OCI-LY7 (cell line): ENCODE results near the gene SLC25A23. TPM values are rescaled to one million over a fixed set of nuclear protein-coding genes. Genes with fewer than 3 reads are reported as not detected.

Source experiments
- BruUV-seq: library from RNA; stranded (reverse); fragments of 400-500 nt; replicated peaks from 2 replicates; lab custom pipeline; 2021; lab: Mats Ljungman, UMichigan
- CTCF ChIA-PET: fragments of 300-600 bp; sonication (Branson Sonifier 250); formaldehyde crosslinking; loops from one replicate; lab custom pipeline; 2022; ENCODE audit warnings: antibody characterized with exemption; ENCODE audit not compliant: unreplicated experiment; lab: Charles Lee
- POLR2A ChIA-PET: fragments of 300-600 bp; sonication (Branson Sonifier 250); formaldehyde crosslinking; loops from one replicate; lab custom pipeline; 2022; ENCODE audit warnings: antibody characterized with exemption; lab: Charles Lee
- DNase-seq: peaks from one replicate; pipeline ENCODE4 v3.0.0-alpha.2; 2015; ENCODE audit warnings: low spot score
- H2AFZ ChIP-seq: fragments of 200-600 bp; sonication (generic), shearing (Covaris generic); 2 replicates; pipeline ENCODE4 v1.6.1; 2014; ENCODE audit warnings: mild to moderate bottlenecking, antibody characterized with exemption, low read length, moderate library complexity
- H3K27ac ChIP-seq: fragments of 200-600 bp; sonication (generic); 2 replicates; pipeline ENCODE4 v1.5.1; 2014; ENCODE audit warnings: mixed run types, low read depth, mild to moderate bottlenecking, moderate library complexity, low read length, inconsistent platforms; ENCODE audit not compliant: poor library complexity, severe bottlenecking
- H3K36me3 ChIP-seq: fragments of 200-600 bp; sonication (generic); 2 replicates; pipeline ENCODE4 v1.6.1; 2014; ENCODE audit warnings: mild to moderate bottlenecking, antibody characterized with exemption, low read length, moderate library complexity, mixed read lengths; ENCODE audit not compliant: insufficient read depth
- H3K4me1 ChIP-seq: fragments of 200-600 bp; sonication (generic); 2 replicates; pipeline ENCODE4 v1.5.1; 2014; ENCODE audit warnings: mild to moderate bottlenecking, low read length; ENCODE audit not compliant: insufficient read depth, poor library complexity, severe bottlenecking
- H3K4me2 ChIP-seq: fragments of 200-600 bp; sonication (generic); 2 replicates; pipeline ENCODE4 v1.6.1; 2014; ENCODE audit warnings: mild to moderate bottlenecking, low read length
- H3K4me3 ChIP-seq: fragments of 200-600 bp; sonication (generic); 2 replicates; pipeline ENCODE4 v1.5.1; 2014; ENCODE audit warnings: mild to moderate bottlenecking, low read depth, low read length; ENCODE audit not compliant: poor library complexity, severe bottlenecking
- H3K79me2 ChIP-seq: fragments of 200-600 bp; sonication (generic); 2 replicates; pipeline ENCODE4 v1.6.1; 2016; ENCODE audit warnings: low read depth, mild to moderate bottlenecking, low read length, moderate library complexity, mixed read lengths; ENCODE audit not compliant: insufficient read depth
- H3K9me2 ChIP-seq: fragments of 200-600 bp; sonication (generic); 2 replicates; pipeline ENCODE4 v1.6.1; 2016; ENCODE audit warnings: mild to moderate bottlenecking, low read length, mixed read lengths; ENCODE audit not compliant: insufficient read depth
- H3K9me3 ChIP-seq: fragments of 200-600 bp; sonication (generic); 2 replicates; pipeline ENCODE4 v1.6.1; 2014; ENCODE audit warnings: mild to moderate bottlenecking, mixed run types, low read length, mixed read lengths
- H4K20me1 ChIP-seq: fragments of 200-600 bp; sonication (generic); 2 replicates; pipeline ENCODE4 v1.6.1; 2014; ENCODE audit warnings: mild to moderate bottlenecking, antibody characterized with exemption, low read length, moderate library complexity, mixed read lengths; ENCODE audit not compliant: insufficient read depth
- EZH2phosphoT487 ChIP-seq: fragments of 200-600 bp; sonication (generic); IDR thresholded peaks from 2 replicates; pipeline ENCODE4 v1.6.1; 2018; ENCODE audit warnings: low read depth, borderline replicate concordance, mild to moderate bottlenecking, mixed run types, antibody characterized with exemption, low read length, moderate library complexity, mixed read lengths
- intact Hi-C: fragments of 100-400 bp; cut with micrococcal nuclease; formaldehyde crosslinking; loops from one replicate; pipeline ENCODE4 v1.10.0; 2022; ENCODE audit not compliant: unreplicated experiment
- total RNA-seq, 2 experiments: library from RNA; depleted of rRNA in 1 of 2; stranded (reverse); fragments of >200 nt in 1 of 2; shearing (Covaris generic) in 1 of 2; gene quantifications; 2 replicates each; pipeline ENCODE4 v1.2.3, GENCODE V29; 2014 to 2022
- TF ChIP-seq, protein P1 (sequence below): fragments of 200-600 bp; sonication (generic); conservative IDR thresholded peaks from 2 replicates; pipeline ENCODE4 v1.5.1; 2014; ENCODE audit warnings: mild to moderate bottlenecking, antibody characterized with exemption, low read length, moderate library complexity, mixed read lengths

The SLC25A23 gene
- total RNA-seq, 2 experiments from 2014 or later, result 50.9 to 65.7 TPM

DNA sequence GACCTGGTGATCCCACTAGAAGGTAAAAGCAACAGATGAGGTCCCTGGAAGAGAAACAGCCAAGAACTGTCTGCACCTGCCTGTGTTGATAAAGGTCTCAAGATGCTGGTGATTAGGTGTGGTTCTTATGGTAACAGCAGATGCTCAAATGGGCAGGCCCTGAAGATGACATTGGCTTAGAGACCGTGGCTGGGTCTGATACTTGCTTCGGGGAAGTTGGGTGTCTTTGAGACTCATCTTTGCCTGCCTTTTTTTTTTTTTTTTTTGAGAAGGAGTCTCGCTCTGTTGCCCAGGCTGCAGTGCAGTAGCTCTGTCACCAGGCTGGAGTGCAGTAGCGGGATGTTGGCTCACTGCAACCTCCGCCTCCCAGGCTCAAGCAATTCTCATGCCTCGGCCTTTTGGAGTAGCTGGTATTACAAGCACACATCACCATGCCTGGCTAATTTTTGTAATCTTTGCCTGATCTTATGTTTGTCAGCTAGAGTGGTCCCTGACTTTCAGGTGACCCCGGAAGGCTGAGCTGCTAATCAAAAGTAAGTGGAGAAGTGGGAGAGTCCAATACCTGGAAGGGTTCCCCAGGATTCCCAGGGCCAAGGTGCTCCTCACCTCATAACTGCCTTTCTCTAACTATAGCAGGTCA, 7.9 kb downstream of the SLC25A23 start:
- ChIA-PET CTCF (no interaction called here), POLR2A (interaction anchor here (0.7 kb wide), 1 partner anchor 77 kb away, joined by 3 read pairs; no protein-coding TSS in a partner anchor)
- Histone ChIP-seq H3K79me2 (no peaks in the 10 kb centered on the region), H3K4me1 (no peaks in the 10 kb centered on the region), H3K4me2 (no peak overlapping the region), H3K27ac (no peak overlapping the region), H3K9me3 (peaks cover 25% of the 10 kb centered on the region), H2AFZ (no peak overlapping the region), H3K9me2 (no peaks in the 10 kb centered on the region), H3K4me3 (no peak overlapping the region), H3K36me3 (peaks cover 79% of the 10 kb centered on the region), H4K20me1 (no peaks in the 10 kb centered on the region)
- DNase-seq, result no peak
- no TSS peak for BruUV-seq
- intact Hi-C loops, result no loop called here
- no peak for TF ChIP-seq EZH2phosphoT487
- TF ChIP-seq, protein P1, sequence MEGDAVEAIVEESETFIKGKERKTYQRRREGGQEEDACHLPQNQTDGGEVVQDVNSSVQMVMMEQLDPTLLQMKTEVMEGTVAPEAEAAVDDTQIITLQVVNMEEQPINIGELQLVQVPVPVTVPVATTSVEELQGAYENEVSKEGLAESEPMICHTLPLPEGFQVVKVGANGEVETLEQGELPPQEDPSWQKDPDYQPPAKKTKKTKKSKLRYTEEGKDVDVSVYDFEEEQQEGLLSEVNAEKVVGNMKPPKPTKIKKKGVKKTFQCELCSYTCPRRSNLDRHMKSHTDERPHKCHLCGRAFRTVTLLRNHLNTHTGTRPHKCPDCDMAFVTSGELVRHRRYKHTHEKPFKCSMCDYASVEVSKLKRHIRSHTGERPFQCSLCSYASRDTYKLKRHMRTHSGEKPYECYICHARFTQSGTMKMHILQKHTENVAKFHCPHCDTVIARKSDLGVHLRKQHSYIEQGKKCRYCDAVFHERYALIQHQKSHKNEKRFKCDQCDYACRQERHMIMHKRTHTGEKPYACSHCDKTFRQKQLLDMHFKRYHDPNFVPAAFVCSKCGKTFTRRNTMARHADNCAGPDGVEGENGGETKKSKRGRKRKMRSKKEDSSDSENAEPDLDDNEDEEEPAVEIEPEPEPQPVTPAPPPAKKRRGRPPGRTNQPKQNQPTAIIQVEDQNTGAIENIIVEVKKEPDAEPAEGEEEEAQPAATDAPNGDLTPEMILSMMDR, result no peak

DNA sequence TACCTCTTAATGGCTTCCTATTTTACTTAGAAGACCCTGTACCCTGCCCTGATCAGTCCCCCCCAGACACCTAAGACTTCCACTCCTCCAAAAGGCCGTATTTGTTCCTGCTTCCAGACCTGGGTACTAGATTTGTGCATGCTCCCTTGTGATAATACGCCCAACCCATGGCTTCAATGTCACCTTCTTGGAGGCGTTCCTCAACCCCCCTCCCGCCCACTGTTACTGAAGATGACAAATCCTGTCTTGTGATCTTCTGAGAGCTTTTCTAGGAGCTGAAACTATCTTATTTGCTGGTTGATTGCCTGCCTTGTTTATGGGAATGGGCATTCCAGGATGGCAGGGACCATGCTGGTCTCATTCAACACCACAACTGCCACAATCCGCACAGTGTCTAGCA, 9.4 kb downstream of the SLC25A23 start:
- Histone ChIP-seq H3K4me3 (no peak overlapping the region), H2AFZ (no peak overlapping the region), H3K9me3 (peaks cover 23% of the 10 kb centered on the region), H3K36me3 (peaks cover 77% of the 10 kb centered on the region), H3K27ac (no peak overlapping the region), H4K20me1 (no peaks in the 10 kb centered on the region), H3K9me2 (no peaks in the 10 kb centered on the region), H3K79me2 (no peaks in the 10 kb centered on the region), H3K4me1 (no peaks in the 10 kb centered on the region), H3K4me2 (no peak overlapping the region)
- TF ChIP-seq, protein P1, result no peak
- no peak for TF ChIP-seq EZH2phosphoT487
- ChIA-PET CTCF (no interaction called here), POLR2A (no interaction called here)
- DNase-seq, result no peak
- BruUV-seq, result no TSS peak
- intact Hi-C loops, result no loop called here

DNA sequence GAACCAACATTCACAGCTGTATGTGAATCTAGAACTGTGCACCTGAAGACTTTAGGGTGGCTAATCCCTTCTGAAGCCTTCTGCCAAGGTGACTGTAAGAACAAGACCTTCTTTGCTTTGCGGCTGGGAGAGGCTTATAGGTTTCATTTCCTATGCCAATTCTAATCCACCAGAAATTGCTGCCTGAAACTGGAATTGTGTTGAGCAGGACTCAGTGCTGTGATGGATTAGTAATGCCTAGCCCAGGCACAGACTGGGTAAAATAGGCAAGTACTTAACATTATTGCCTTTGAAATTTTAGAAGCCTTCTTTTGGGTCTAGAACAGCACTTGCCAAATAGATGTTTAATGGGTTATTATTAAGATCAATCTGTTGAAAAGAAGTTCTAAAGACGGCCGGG, 11.5 kb downstream of the SLC25A23 start:
- Histone ChIP-seq H3K4me2 (no peak overlapping the region), H4K20me1 (no peaks in the 10 kb centered on the region), H3K9me3 (0 out of 2 replicates have a peak, but pooled peaks cover 2% of the 10 kb centered on the region), H3K4me1 (no peaks in the 10 kb centered on the region), H3K4me3 (no peak overlapping the region), H3K27ac (no peak overlapping the region), H3K36me3 (peaks cover 61% of the 10 kb centered on the region), H2AFZ (no peak overlapping the region), H3K9me2 (no peaks in the 10 kb centered on the region), H3K79me2 (no peaks in the 10 kb centered on the region)
- intact Hi-C loops, result no loop called here
- TF ChIP-seq EZH2phosphoT487, result no peak
- TF ChIP-seq, protein P1, result no peak
- no TSS peak for BruUV-seq
- POLR2A ChIA-PET, result no interaction called here
- DNase-seq, result no peak
- CTCF ChIA-PET, result no interaction called here
